Placental epithelial cell (primary cell): Measurements from ENCODE around the gene ARSH. TPM values are rescaled to one million over a fixed set of nuclear protein-coding genes. Genes with fewer than 3 reads are reported as not detected.

Source experiments
- small RNA-seq: library from RNA; depleted of rRNA; stranded (forward); fragments of <200 nt; gene quantifications from one replicate; pipeline ENCODE3, GENCODE V24; 2012
- total RNA-seq: library from RNA; depleted of rRNA; stranded (reverse); fragments of >200 nt; gene quantifications from 2 replicates; pipeline ENCODE4 v1.2.3, GENCODE V29; 2012

The ARSH gene, protein sequence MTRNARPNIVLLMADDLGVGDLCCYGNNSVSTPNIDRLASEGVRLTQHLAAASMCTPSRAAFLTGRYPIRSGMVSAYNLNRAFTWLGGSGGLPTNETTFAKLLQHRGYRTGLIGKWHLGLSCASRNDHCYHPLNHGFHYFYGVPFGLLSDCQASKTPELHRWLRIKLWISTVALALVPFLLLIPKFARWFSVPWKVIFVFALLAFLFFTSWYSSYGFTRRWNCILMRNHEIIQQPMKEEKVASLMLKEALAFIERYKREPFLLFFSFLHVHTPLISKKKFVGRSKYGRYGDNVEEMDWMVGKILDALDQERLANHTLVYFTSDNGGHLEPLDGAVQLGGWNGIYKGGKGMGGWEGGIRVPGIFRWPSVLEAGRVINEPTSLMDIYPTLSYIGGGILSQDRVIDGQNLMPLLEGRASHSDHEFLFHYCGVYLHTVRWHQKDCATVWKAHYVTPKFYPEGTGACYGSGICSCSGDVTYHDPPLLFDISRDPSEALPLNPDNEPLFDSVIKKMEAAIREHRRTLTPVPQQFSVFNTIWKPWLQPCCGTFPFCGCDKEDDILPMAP
- total RNA-seq: 0.11 TPM in 1 of 2 replicates, not detected in the other

DNA sequence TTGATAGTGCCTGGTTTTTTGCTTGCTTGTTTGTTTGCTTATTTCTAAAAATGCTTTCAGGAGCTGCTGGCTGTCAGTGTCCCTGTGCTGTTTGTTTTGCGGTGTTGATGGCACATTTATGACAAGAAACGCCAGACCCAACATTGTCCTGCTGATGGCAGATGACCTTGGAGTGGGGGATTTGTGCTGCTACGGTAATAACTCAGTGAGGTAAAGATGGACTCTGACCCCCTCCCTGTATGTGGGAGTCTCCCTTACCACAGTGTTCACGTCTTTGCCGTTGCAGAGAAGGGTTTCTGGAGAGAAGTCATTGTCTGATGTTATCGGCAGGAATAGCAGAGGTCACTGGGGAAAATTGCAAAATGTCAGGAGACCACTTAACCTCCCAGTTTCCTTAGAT, at the start of gene ARSH:
ARSH (plus strand) TSS at position 52 of the 400 bp plus-strand sequence; CDS start at position 119, 67 bp downstream.

Small RNA genes within 50 kb of the gene (small RNA-seq; reads per million reads assigned to genes)
- gene RN7SL578P: not detected

Other genes starting within 250 kb of the ARSH start
- gene GYG2, start 177.6 kb upstream of the ARSH start, total RNA-seq: 0.76 and 2.0 TPM in 2 replicates
- 34.3 and 88.3 TPM in 2 replicates for gene ARSD, start 77.2 kb upstream of the ARSH start, total RNA-seq
- gene ARSF, start 34.9 kb downstream of the ARSH start, total RNA-seq: 0.22 and 2.0 TPM in 2 replicates